K562 (cell line): ENCODE measurements around the gene KNG1. TPM values are rescaled to one million over a fixed set of nuclear protein-coding genes. Genes with fewer than 3 reads are reported as not detected.
A peak's percentile ranks its signal among the peaks of the same experiment; 100 is the strongest.

ENCODE experiments used
- BCL6 ChIP-seq: fragments of 250-450 bp; sonication (Bioruptor Pico); IDR thresholded peaks from 2 replicates; pipeline ENCODE4 v1.4.0; 2020
- CCAR2 ChIP-seq: fragments of 200-400 bp; formaldehyde crosslinking; IDR thresholded peaks from 2 replicates; pipeline ENCODE4 v1.6.1; 2017; ENCODE audit warnings: mild to moderate bottlenecking, low read depth, low read length
- NCOA4 ChIP-seq: fragments of 450-650 bp; IDR thresholded peaks from 2 replicates; pipeline ENCODE4 v1.6.1; 2018; ENCODE audit warnings: mild to moderate bottlenecking; ENCODE audit not compliant: partially characterized antibody
- RBM25 ChIP-seq: fragments of 200-400 bp; formaldehyde crosslinking; IDR thresholded peaks from 2 replicates; pipeline ENCODE4 v1.6.1; 2018; ENCODE audit warnings: low read length, low read depth, moderate library complexity; ENCODE audit not compliant: severe bottlenecking
- RBM39 ChIP-seq: fragments of 200-400 bp; formaldehyde crosslinking; optimal IDR thresholded peaks from 2 replicates; pipeline ENCODE3; 2018; ENCODE audit warnings: low read depth, low read length
- RNF219 ChIP-seq: fragments of 250-450 bp; sonication (Bioruptor Pico); IDR thresholded peaks from 2 replicates; pipeline ENCODE4 v1.5.0; 2022; ENCODE audit warnings: mild to moderate bottlenecking
- STAT6 ChIP-seq: sonication (generic); formaldehyde crosslinking; IDR thresholded peaks from 2 replicates; pipeline ENCODE4 v1.8.1; 2023; ENCODE audit warnings: mild to moderate bottlenecking, missing genetic modification reagents
- U2AF1 ChIP-seq: fragments of 200-400 bp; formaldehyde crosslinking; optimal IDR thresholded peaks from 2 replicates; pipeline ENCODE3; 2017; ENCODE audit warnings: mild to moderate bottlenecking, low read depth, low read length, moderate library complexity
- ZNF318 ChIP-seq, 2 experiments: fragments of 450-650 bp; IDR thresholded peaks; 2 replicates each; pipeline ENCODE4 v1.6.1; 2016; ENCODE audit warnings: mild to moderate bottlenecking in 2 of 2, borderline replicate concordance in 1 of 2, low read depth in 1 of 2, moderate library complexity in 1 of 2
- ZNF398 ChIP-seq: fragments of 250-450 bp; sonication (Bioruptor Pico); IDR thresholded peaks from 2 replicates; pipeline ENCODE4 v1.8.0; 2021; ENCODE audit warnings: moderate library complexity, mild to moderate bottlenecking, inconsistent platforms
- ZNF408 ChIP-seq: fragments of 250-450 bp; sonication (Bioruptor Pico); IDR thresholded peaks from 2 replicates; pipeline ENCODE4 v1.4.0; 2020; ENCODE audit warnings: low read depth, mild to moderate bottlenecking, moderate library complexity
- polyA plus RNA-seq, 8 experiments: library from polyadenylated mRNA; depleted of rRNA in 4 of 8; stranded (reverse) in 5 of 8; unstranded in 3 of 8; fragments of >200 nt; fragmentation: Nextera tagmentation in 2 of 8; fragmentation: Illumina TruSeq in 1 of 8; extraction: Ambion mirVana in 2 of 8; extraction: Trizol in 1 of 8; gene quantifications; 2 replicates each; pipeline versions ENCODE4 v1.2.1 to v1.2.3, GENCODE V29; 2011 to 2014; ENCODE audit warnings: inconsistent platforms in 1 of 8, missing spikeins in 1 of 8
- total RNA-seq, 7 experiments: library from RNA; depleted of rRNA in 6 of 7; stranded (reverse); fragments of >200 nt in 6 of 7; fragmentation: Illumina TruSeq in 2 of 7; extraction: Trizol in 2 of 7; gene quantifications; 2 replicates each; pipeline versions ENCODE4 v1.2.1 to v1.2.3, GENCODE V29; 2011 to 2021; ENCODE audit warnings: low replicate concordance in 1 of 7

KNG1 gene
- total and polyA plus RNA-seq, 9 of the 15 experiments (the other 6 are each of a cell fraction or from before 2014, with no cell fraction given) = 0.09 TPM; not detected in 8

GRCh38 chr3:186783058-186783730 is 66.0 kb downstream of the KNG1 start, which contains the start of gene EIF4A2 (continued):
- TF ChIP-seq ZNF318 (IDR thresholded peaks at IDR 0.05; ENCODE audit: borderline replicate concordance in 1 of 2, low read depth in 1 of 2) (peak in 1 of 2 experiments; percentile 84; a peak in 1 of 4 replicates), ZNF408 (CRISPR knock-in tag) (no peak), ZNF398 (CRISPR knock-in tag) (no peak), NCOA4 (no peak), RBM25 (peak; percentile 38), BCL6 (no peak), RBM39 (peak; percentile 97), U2AF1 (peak; percentile 37), CCAR2 (0 out of 2 replicates have a peak, but pooled peaks have one; percentile 51), STAT6 (CRISPR knock-in tag) (no peak), RNF219 (peak; percentile 42; the same call in 1 of the 2 replicates)
